ENCODE data around the gene KCNA5.

DNA sequence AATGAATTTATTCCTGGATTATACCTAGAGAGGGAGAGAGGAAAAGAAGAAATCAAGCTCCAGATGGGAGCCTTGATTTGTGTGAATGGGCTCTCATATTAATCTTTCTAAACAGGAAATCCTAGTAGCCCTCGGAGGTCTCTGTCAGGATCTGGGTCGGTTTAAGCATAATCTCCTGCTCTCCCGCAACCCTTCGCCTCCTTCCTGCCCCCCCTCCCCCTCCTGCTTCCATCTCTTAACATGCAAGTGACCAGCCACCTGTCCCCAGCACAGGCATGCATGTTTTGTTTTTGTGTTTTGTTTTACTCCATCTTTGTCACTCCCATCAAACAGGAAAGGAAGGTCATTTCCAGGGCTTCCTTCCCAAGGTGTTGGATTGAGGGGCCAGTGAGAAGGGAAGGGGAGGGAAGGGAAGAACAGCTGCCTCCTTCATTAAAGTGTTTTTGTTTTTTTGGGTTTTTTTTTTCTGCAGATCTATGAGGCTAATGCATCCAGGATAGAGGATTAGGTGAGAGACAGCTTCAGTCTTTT lies 4.8 kb upstream of the KCNA5 start:
- TF ChIP-seq, protein P1, sequence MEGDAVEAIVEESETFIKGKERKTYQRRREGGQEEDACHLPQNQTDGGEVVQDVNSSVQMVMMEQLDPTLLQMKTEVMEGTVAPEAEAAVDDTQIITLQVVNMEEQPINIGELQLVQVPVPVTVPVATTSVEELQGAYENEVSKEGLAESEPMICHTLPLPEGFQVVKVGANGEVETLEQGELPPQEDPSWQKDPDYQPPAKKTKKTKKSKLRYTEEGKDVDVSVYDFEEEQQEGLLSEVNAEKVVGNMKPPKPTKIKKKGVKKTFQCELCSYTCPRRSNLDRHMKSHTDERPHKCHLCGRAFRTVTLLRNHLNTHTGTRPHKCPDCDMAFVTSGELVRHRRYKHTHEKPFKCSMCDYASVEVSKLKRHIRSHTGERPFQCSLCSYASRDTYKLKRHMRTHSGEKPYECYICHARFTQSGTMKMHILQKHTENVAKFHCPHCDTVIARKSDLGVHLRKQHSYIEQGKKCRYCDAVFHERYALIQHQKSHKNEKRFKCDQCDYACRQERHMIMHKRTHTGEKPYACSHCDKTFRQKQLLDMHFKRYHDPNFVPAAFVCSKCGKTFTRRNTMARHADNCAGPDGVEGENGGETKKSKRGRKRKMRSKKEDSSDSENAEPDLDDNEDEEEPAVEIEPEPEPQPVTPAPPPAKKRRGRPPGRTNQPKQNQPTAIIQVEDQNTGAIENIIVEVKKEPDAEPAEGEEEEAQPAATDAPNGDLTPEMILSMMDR (IDR thresholded peaks at IDR 0.05; ENCODE audit: insufficient read depth, low read length) = no peak
- TF ChIP-seq POLR2AphosphoS5 (IDR thresholded peaks at IDR 0.05; ENCODE audit: low read depth) = no peak
- TF ChIP-seq, protein P2, sequence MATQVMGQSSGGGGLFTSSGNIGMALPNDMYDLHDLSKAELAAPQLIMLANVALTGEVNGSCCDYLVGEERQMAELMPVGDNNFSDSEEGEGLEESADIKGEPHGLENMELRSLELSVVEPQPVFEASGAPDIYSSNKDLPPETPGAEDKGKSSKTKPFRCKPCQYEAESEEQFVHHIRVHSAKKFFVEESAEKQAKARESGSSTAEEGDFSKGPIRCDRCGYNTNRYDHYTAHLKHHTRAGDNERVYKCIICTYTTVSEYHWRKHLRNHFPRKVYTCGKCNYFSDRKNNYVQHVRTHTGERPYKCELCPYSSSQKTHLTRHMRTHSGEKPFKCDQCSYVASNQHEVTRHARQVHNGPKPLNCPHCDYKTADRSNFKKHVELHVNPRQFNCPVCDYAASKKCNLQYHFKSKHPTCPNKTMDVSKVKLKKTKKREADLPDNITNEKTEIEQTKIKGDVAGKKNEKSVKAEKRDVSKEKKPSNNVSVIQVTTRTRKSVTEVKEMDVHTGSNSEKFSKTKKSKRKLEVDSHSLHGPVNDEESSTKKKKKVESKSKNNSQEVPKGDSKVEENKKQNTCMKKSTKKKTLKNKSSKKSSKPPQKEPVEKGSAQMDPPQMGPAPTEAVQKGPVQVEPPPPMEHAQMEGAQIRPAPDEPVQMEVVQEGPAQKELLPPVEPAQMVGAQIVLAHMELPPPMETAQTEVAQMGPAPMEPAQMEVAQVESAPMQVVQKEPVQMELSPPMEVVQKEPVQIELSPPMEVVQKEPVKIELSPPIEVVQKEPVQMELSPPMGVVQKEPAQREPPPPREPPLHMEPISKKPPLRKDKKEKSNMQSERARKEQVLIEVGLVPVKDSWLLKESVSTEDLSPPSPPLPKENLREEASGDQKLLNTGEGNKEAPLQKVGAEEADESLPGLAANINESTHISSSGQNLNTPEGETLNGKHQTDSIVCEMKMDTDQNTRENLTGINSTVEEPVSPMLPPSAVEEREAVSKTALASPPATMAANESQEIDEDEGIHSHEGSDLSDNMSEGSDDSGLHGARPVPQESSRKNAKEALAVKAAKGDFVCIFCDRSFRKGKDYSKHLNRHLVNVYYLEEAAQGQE (IDR thresholded peaks at IDR 0.05; ENCODE audit: insufficient replicate concordance, low read depth) = no peak

All from HL-60 (cell line).